ENCODE data around the gene IMMP2L.
"Not testable (repeated sequence)": the region's sequence is repeated elsewhere in the genome, so short reads cannot be mapped to it uniquely, and the experiment has no call there.

IMMP2L gene

GRCh38 chr7:111075498-111075897 is 486.8 kb downstream of the IMMP2L start:
- DNase-seq (ENCODE audit: low read depth in 2 of 2) = no peak

GRCh38 chr7:111074748-111075146 is 487.5 kb downstream of the IMMP2L start:
- no peak for DNase-seq (ENCODE audit: low read depth in 2 of 2)

GRCh38 chr7:111074071-111074747 is 488.1 kb downstream of the IMMP2L start:
- no peak for DNase-seq (ENCODE audit: low read depth in 2 of 2)

GRCh38 chr7:111072658-111073057 is 489.6 kb downstream of the IMMP2L start:
- not testable (repeated sequence) for DNase-seq (ENCODE audit: low read depth in 2 of 2)

- DNase-seq (ENCODE audit: low read depth in 2 of 2) = no peak
Observed at GRCh38 chr7:111071556-111071955, 490.7 kb downstream of the IMMP2L start.

- DNase-seq (ENCODE audit: low read depth in 2 of 2) = no peak
Observed at GRCh38 chr7:111068618-111069017, 493.7 kb downstream of the IMMP2L start.

GRCh38 chr7:111067682-111068081 is 494.6 kb downstream of the IMMP2L start:
- DNase-seq (ENCODE audit: low read depth in 2 of 2) = no peak

- no peak for DNase-seq (ENCODE audit: low read depth in 2 of 2)
Observed at GRCh38 chr7:111067251-111067650, 495.0 kb downstream of the IMMP2L start.

GRCh38 chr7:111063166-111063565 is 499.1 kb downstream of the IMMP2L start:
- DNase-seq (ENCODE audit: low read depth in 2 of 2) = no peak

- DNase-seq (ENCODE audit: low read depth in 2 of 2) = no peak
Observed at GRCh38 chr7:111059833-111060232, 502.5 kb downstream of the IMMP2L start.

GRCh38 chr7:111057066-111057465 is 505.2 kb downstream of the IMMP2L start:
- no peak for DNase-seq (ENCODE audit: low read depth in 2 of 2)

GRCh38 chr7:111056371-111056770 is 505.9 kb downstream of the IMMP2L start:
- DNase-seq (ENCODE audit: low read depth in 2 of 2) = no peak

- DNase-seq (ENCODE audit: low read depth in 2 of 2) = no peak
Observed at GRCh38 chr7:111053035-111053434, 509.3 kb downstream of the IMMP2L start.

GRCh38 chr7:111051832-111052231 is 510.5 kb downstream of the IMMP2L start:
- DNase-seq (ENCODE audit: low read depth in 2 of 2) = no peak

GRCh38 chr7:111050875-111051416 is 511.3 kb downstream of the IMMP2L start:
- DNase-seq (ENCODE audit: low read depth in 2 of 2) = no peak

GRCh38 chr7:111049971-111050680 is 512.2 kb downstream of the IMMP2L start:
- DNase-seq (ENCODE audit: low read depth in 2 of 2) = no peak

GRCh38 chr7:111047595-111047994 is 514.7 kb downstream of the IMMP2L start:
- DNase-seq (ENCODE audit: low read depth in 2 of 2) = no peak

GRCh38 chr7:111045449-111045848 is 516.8 kb downstream of the IMMP2L start:
- no peak for DNase-seq (ENCODE audit: low read depth in 2 of 2)

- no peak for DNase-seq (ENCODE audit: low read depth in 2 of 2)
Observed at GRCh38 chr7:111043561-111043960, 518.7 kb downstream of the IMMP2L start.

GRCh38 chr7:111042842-111043241 is 519.5 kb downstream of the IMMP2L start:
- DNase-seq (ENCODE audit: low read depth in 2 of 2) = no peak

- no peak for DNase-seq (ENCODE audit: low read depth in 2 of 2)
Observed at GRCh38 chr7:111041577-111041976, 520.7 kb downstream of the IMMP2L start.

GRCh38 chr7:111038185-111038584 is 524.1 kb downstream of the IMMP2L start:
- no peak for DNase-seq (ENCODE audit: low read depth in 2 of 2)

- no peak for DNase-seq (ENCODE audit: low read depth in 2 of 2)
Observed at GRCh38 chr7:111031916-111032315, 530.4 kb downstream of the IMMP2L start.

Data from stimulated activated CD8-positive, alpha-beta memory T cell treated with anti-CD3 and anti-CD28 coated beads, Interleukin-15, amount 100 ng/mL, for 4 hours (primary cell).